Sigmoid colon (tissue), 4 donors: Measurements from ENCODE around the gene FRS2.

Experiments used
- CTCF ChIP-seq, 4 experiments: fragments of 450-650 bp in 3 of 4; fragments of 200-600 bp in 1 of 4; IDR thresholded peaks; one replicate each; pipeline ENCODE4 v1.5.1; 2016 to 2019; ENCODE audit warnings: antibody characterized with exemption in 4 of 4, mild to moderate bottlenecking in 3 of 4, moderate library complexity in 2 of 4
- EP300 ChIP-seq, 4 donors: sonication (generic); formaldehyde crosslinking; IDR thresholded peaks; one replicate each; pipeline ENCODE4 v1.6.1; 2017; ENCODE audit warnings: antibody characterized with exemption in 4 of 4
- POLR2A ChIP-seq, 2 donors: fragments of 450-650 bp; IDR thresholded peaks; one replicate each; pipeline ENCODE4 v1.6.1; 2016; ENCODE audit warnings: antibody characterized with exemption in 2 of 2, mild to moderate bottlenecking in 2 of 2, moderate library complexity in 2 of 2

GRCh38 chr12:69534389-69534822 is 64.2 kb downstream of the FRS2 start:
- TF ChIP-seq CTCF (IDR thresholded peaks at IDR 0.05) = no peak
- TF ChIP-seq EP300 (IDR thresholded peaks at IDR 0.05) = no peak
- TF ChIP-seq POLR2A (IDR thresholded peaks at IDR 0.05) = no peak
